Suprapubic skin (tissue), 4 donors: ENCODE results near the gene SLC5A3. TPM values are rescaled to one million over a fixed set of nuclear protein-coding genes. Genes with fewer than 3 reads are reported as not detected.

ENCODE experiments used
- DNase-seq, 2 donors: peaks; one replicate each; pipeline ENCODE4 v3.0.0-alpha.2; 2019; ENCODE audit warnings: low spot score in 2 of 2
- H3K27ac ChIP-seq: fragments of 200-600 bp; sonication (generic); one replicate; pipeline ENCODE4 v1.5.1; 2019
- H3K27me3 ChIP-seq: fragments of 200-600 bp; sonication (generic); one replicate; pipeline ENCODE4 v1.5.1; 2019
- H3K36me3 ChIP-seq: fragments of 200-600 bp; sonication (generic); one replicate; pipeline ENCODE4 v1.5.1; 2019
- H3K4me1 ChIP-seq: fragments of 200-600 bp; sonication (generic); one replicate; pipeline ENCODE4 v1.5.1; 2019
- H3K4me3 ChIP-seq: fragments of 200-600 bp; sonication (generic); one replicate; pipeline ENCODE4 v1.5.1; 2019; ENCODE audit warnings: mild to moderate bottlenecking
- H3K9me3 ChIP-seq: fragments of 200-600 bp; sonication (generic); one replicate; pipeline ENCODE4 v1.5.1; 2019
- EP300 ChIP-seq: sonication (generic); formaldehyde crosslinking; IDR thresholded peaks from one replicate; pipeline ENCODE4 v1.6.1; 2017; ENCODE audit warnings: antibody characterized with exemption
- POLR2A ChIP-seq, 2 donors: fragments of 450-650 bp; IDR thresholded peaks; one replicate each; pipeline ENCODE4 v1.6.1; 2017; ENCODE audit warnings: antibody characterized with exemption in 2 of 2, mild to moderate bottlenecking in 2 of 2, moderate library complexity in 2 of 2
- POLR2AphosphoS5 ChIP-seq, 3 donors: sonication (generic); formaldehyde crosslinking; IDR thresholded peaks; one replicate each; pipeline ENCODE4 v1.6.1; 2017; ENCODE audit warnings: antibody characterized with exemption in 3 of 3
- WGBS: methylation state at CpG from one replicate; pipeline ENCODE4 v1.1.5; 2018; 5-methylcytosine and 5-hydroxymethylcytosine counted together
- total RNA-seq, 4 donors: library from RNA; depleted of rRNA; stranded (reverse); fragments of >200 nt; gene quantifications; one replicate each; pipeline ENCODE4 v1.1.0, GENCODE V29; 2016
- TF ChIP-seq, protein P1 (sequence below), 2 donors: fragments of 200-600 bp in 1 of 2; fragments of 450-650 bp in 1 of 2; sonication (generic) in 1 of 2; IDR thresholded peaks; one replicate each; pipeline ENCODE4 v1.5.1; 2016 to 2019; ENCODE audit warnings: antibody characterized with exemption in 2 of 2, mild to moderate bottlenecking in 1 of 2, moderate library complexity in 1 of 2

Gene SLC5A3
- total RNA-seq, 4 donors from 2014 or later: 35.8 to 58.1 (median 48.5) TPM

DNA sequence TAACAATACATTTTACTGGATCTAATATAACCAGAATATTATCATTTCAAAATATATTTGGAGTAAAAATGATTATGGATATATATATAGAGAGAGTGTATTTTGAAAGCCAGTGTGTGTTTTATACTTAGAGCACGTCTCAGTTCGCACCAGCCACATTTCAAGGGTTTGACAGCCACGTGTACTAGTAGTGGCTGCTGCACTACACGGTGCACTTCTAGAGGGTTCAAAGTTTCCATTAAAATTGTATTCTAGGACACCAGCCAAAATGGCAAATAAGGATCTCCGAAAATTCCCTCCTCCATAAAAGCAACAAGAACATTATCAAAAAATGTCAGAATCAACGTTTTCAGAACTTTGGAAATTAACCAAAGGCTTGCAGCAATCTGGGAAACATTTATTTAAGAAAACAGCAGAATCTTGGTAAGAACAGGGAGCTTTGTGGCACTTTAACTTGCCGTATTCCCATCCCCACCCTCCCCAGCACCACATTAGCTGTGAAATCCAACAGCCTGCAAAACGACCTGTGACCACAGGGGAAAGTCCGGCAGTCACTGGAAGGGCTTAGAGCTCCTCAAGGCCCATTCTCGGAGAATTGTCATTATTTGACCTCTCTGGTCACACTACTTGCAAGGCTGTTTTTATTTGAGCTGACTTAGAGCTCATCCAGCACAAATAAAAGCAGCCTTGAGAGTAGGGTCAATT is 33.5 kb upstream of the SLC5A3 start:
- TF ChIP-seq, protein P1, sequence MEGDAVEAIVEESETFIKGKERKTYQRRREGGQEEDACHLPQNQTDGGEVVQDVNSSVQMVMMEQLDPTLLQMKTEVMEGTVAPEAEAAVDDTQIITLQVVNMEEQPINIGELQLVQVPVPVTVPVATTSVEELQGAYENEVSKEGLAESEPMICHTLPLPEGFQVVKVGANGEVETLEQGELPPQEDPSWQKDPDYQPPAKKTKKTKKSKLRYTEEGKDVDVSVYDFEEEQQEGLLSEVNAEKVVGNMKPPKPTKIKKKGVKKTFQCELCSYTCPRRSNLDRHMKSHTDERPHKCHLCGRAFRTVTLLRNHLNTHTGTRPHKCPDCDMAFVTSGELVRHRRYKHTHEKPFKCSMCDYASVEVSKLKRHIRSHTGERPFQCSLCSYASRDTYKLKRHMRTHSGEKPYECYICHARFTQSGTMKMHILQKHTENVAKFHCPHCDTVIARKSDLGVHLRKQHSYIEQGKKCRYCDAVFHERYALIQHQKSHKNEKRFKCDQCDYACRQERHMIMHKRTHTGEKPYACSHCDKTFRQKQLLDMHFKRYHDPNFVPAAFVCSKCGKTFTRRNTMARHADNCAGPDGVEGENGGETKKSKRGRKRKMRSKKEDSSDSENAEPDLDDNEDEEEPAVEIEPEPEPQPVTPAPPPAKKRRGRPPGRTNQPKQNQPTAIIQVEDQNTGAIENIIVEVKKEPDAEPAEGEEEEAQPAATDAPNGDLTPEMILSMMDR (IDR thresholded peaks at IDR 0.05): no peak
- no peak for TF ChIP-seq POLR2A (IDR thresholded peaks at IDR 0.05)
- Histone ChIP-seq H3K27ac (no peak overlapping the region), H3K9me3 (no peaks in the 10 kb centered on the region), H3K27me3 (no peaks in the 10 kb centered on the region), H3K4me3 (no peak overlapping the region), H3K36me3 (no peaks in the 10 kb centered on the region), H3K4me1 (peaks cover 2% of the 10 kb centered on the region)
- DNase-seq: no peak
- 57% methylated on average over 10 of the region's 10 CpGs for WGBS

DNA sequence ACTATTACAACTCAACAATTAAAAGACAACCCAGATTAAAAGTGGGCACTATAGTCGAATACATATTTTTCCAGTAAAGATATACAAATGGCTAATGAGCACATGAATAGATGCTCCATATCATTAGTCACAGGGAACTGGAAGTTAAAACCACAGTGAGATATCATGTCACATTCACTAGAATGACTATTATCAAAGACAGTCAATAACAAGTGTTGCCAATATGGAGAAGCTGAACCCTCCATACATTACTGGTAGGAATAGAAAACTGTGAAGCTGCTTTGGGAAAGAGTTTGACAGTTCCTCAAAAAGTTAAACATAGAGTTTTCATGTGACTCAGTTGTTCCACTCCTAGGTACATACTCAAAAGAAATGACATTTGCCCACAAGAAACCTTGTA is 30.6 kb upstream of the SLC5A3 start:
- H3K27ac ChIP-seq: no peak overlapping the region
- H3K9me3 ChIP-seq: no peaks in the 10 kb centered on the region
- no peak for DNase-seq
- H3K4me3 ChIP-seq: no peak overlapping the region
- no peaks in the 10 kb centered on the region for H3K36me3 ChIP-seq
- TF ChIP-seq, protein P1 (IDR thresholded peaks at IDR 0.05): no peak
- H3K27me3 ChIP-seq: no peaks in the 10 kb centered on the region
- WGBS: 97% methylated on average over 1 of the region's 1 CpG
- H3K4me1 ChIP-seq: no peaks in the 10 kb centered on the region

DNA sequence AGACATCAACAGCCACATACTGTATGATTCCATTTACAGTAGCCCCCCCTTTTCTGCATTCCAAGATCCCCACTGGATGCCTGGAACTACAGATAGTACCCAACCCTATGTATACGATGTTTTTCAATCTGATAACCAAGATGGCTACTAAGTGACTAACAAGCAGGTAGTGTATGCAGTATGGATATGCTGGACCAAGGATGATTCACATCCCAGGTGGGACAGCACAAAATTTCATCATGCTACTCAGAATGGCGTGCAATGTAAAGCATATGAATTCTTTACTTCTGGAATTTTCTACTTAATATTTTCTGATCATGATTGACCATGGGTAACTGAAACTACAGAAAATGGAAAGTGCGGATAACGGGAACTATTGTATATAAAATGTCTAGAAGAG is 30.0 kb upstream of the SLC5A3 start:
- no peak for DNase-seq
- TF ChIP-seq EP300: no peak
- TF ChIP-seq, protein P1 (IDR thresholded peaks at IDR 0.05): no peak
- no peak for TF ChIP-seq POLR2A (IDR thresholded peaks at IDR 0.05)
- no peak for TF ChIP-seq POLR2AphosphoS5 (IDR thresholded peaks at IDR 0.05)
- Histone ChIP-seq H3K9me3 (no peaks in the 10 kb centered on the region), H3K27me3 (no peaks in the 10 kb centered on the region), H3K4me3 (no peak overlapping the region), H3K36me3 (no peaks in the 10 kb centered on the region), H3K4me1 (no peaks in the 10 kb centered on the region), H3K27ac (no peak overlapping the region)
- WGBS: 75% methylated on average over 4 of the region's 4 CpGs

DNA sequence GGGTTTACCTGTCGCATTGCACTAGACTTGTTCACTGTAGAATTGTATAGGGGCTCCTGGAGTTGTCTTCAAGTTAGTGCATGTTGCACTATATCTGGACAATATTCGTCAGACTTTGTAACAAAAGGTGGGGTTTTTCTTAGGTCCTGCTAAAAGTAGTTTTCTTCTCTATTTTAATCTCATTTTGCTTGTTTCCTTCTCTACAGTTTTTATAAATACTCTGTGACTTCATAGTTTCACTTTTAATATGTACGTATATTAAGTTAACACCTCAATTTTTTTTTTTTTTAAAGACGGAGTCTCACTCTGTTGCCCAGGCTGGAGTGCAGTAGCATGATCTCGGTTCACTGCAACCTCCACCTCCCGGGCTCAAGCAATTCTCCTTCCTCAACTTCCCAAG is 26.5 kb upstream of the SLC5A3 start:
- Histone ChIP-seq H3K36me3 (no peaks in the 10 kb centered on the region), H3K27ac (no peak overlapping the region), H3K9me3 (no peaks in the 10 kb centered on the region), H3K4me3 (no peak overlapping the region), H3K4me1 (no peaks in the 10 kb centered on the region), H3K27me3 (no peaks in the 10 kb centered on the region)
- no peak for TF ChIP-seq POLR2AphosphoS5 (IDR thresholded peaks at IDR 0.05)
- no peak for TF ChIP-seq POLR2A (IDR thresholded peaks at IDR 0.05)
- TF ChIP-seq, protein P1 (IDR thresholded peaks at IDR 0.05): no peak
- no peak for TF ChIP-seq EP300
- DNase-seq: no peak
- 79% methylated on average over 6 of the region's 6 CpGs for WGBS

DNA sequence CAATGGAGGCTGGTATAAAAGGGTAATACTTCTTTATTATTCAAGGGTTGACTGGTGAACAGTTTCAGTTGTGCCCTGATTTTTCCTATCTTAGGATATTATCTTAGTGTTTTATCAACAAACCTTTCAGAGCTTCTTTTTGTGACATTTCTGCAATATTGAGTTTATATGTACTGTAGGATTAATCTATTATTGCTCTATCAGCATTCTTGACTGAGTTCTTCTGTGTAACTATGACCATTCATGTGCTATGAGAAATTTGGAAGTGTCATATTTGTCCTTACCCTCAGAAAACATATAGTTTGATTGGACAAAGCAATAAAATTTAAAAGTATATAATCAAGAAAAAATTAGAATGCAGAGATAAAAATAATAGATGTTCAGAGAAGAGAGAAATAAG is 25.5 kb upstream of the SLC5A3 start:
- Histone ChIP-seq H3K4me1 (no peaks in the 10 kb centered on the region), H3K36me3 (no peaks in the 10 kb centered on the region), H3K4me3 (no peak overlapping the region), H3K27me3 (no peaks in the 10 kb centered on the region), H3K9me3 (no peaks in the 10 kb centered on the region), H3K27ac (no peak overlapping the region)
- no peak for TF ChIP-seq POLR2A (IDR thresholded peaks at IDR 0.05)
- TF ChIP-seq, protein P1 (IDR thresholded peaks at IDR 0.05): no peak
- no peak for TF ChIP-seq EP300
- TF ChIP-seq POLR2AphosphoS5 (IDR thresholded peaks at IDR 0.05): no peak
- DNase-seq: no peak
